ENCODE data around the gene CDH18.

CDH18 gene

GRCh38 chr5:19987612-19988361 lies at the start of gene CDH18:
CDH18 (minus strand) TSS chr5:19988200; CDS start chr5:19838986, 149,214 bp downstream.
- peak; percentile 61 for DNase-seq

GRCh38 chr5:20034717-20035116 lies 46.7 kb upstream of the CDH18 start:
- DNase-seq = no peak

GRCh38 chr5:20033881-20034280 lies 45.9 kb upstream of the CDH18 start:
- DNase-seq = no peak

GRCh38 chr5:20032896-20033295 lies 44.9 kb upstream of the CDH18 start:
- no peak for DNase-seq

- no peak for DNase-seq
Measured at GRCh38 chr5:20030125-20030524, 42.1 kb upstream of the CDH18 start.

GRCh38 chr5:20029266-20029665 lies 41.3 kb upstream of the CDH18 start:
- DNase-seq = no peak

GRCh38 chr5:20028506-20028905 lies 40.5 kb upstream of the CDH18 start:
- DNase-seq = no peak

- no peak for DNase-seq
Measured at GRCh38 chr5:20023686-20024180, 35.7 kb upstream of the CDH18 start.

GRCh38 chr5:20020247-20020646 lies 32.2 kb upstream of the CDH18 start:
- DNase-seq = no peak

- DNase-seq = no peak
Measured at GRCh38 chr5:20017021-20017420, 29.0 kb upstream of the CDH18 start.

- no peak for DNase-seq
Measured at GRCh38 chr5:20000416-20000815, 12.4 kb upstream of the CDH18 start.

- no peak for DNase-seq
Measured at GRCh38 chr5:19988457-19988856, 457 bp upstream of the CDH18 start.

GRCh38 chr5:19986806-19987205 lies 1.2 kb downstream of the CDH18 start:
- no peak for DNase-seq

GRCh38 chr5:19986031-19986619 lies 1.9 kb downstream of the CDH18 start:
- DNase-seq = no peak

GRCh38 chr5:19978476-19978875 lies 9.5 kb downstream of the CDH18 start:
- no peak for DNase-seq

GRCh38 chr5:19977099-19977498 lies 10.9 kb downstream of the CDH18 start:
- no peak for DNase-seq

- no peak for DNase-seq
Measured at GRCh38 chr5:19975795-19976194, 12.2 kb downstream of the CDH18 start.

GRCh38 chr5:19960451-19960850 lies 27.5 kb downstream of the CDH18 start:
- no peak for DNase-seq

GRCh38 chr5:19959830-19960384 lies 28.1 kb downstream of the CDH18 start:
- DNase-seq = no peak

- DNase-seq = no peak
Measured at GRCh38 chr5:19950897-19951296, 37.1 kb downstream of the CDH18 start.

GRCh38 chr5:19940192-19940591 lies 47.8 kb downstream of the CDH18 start:
- DNase-seq = no peak

GRCh38 chr5:19930451-19930850 lies 57.5 kb downstream of the CDH18 start:
- DNase-seq = no peak

- no peak for DNase-seq
Measured at GRCh38 chr5:19928562-19929421, 59.2 kb downstream of the CDH18 start.

All from left hindlimb (tissue), 1 donor.